HepG2 (cell line): ENCODE measurements around the gene GCNT2. TPM values are rescaled to one million over a fixed set of nuclear protein-coding genes. Genes with fewer than 3 reads are reported as not detected.

Experiments
- ARHGAP35 ChIP-seq: sonication (generic); formaldehyde crosslinking; IDR thresholded peaks from 2 replicates; pipeline ENCODE4 v1.9.0; 2022; ENCODE audit warnings: mild to moderate bottlenecking, inconsistent platforms, moderate library complexity, missing genetic modification reagents, borderline replicate concordance
- FOSL1 ChIP-seq: sonication (generic); formaldehyde crosslinking; IDR thresholded peaks from 2 replicates; pipeline ENCODE4 v1.9.0; 2021; ENCODE audit warnings: missing genetic modification reagents, borderline replicate concordance
- FOXK1 ChIP-seq: sonication (generic); formaldehyde crosslinking; IDR thresholded peaks from 2 replicates; pipeline ENCODE4 v1.4.0; 2020; ENCODE audit warnings: low read depth, missing genetic modification reagents, borderline replicate concordance
- GFI1 ChIP-seq: sonication (generic); formaldehyde crosslinking; IDR thresholded peaks from 2 replicates; pipeline ENCODE4 v1.5.0; 2020; ENCODE audit warnings: missing genetic modification reagents, mild to moderate bottlenecking, borderline replicate concordance
- MLLT10 ChIP-seq: sonication (generic); formaldehyde crosslinking; IDR thresholded peaks from 2 replicates; pipeline ENCODE4 v1.4.0; 2020; ENCODE audit warnings: missing genetic modification reagents
- RARG ChIP-seq: sonication (generic); formaldehyde crosslinking; IDR thresholded peaks from 2 replicates; pipeline ENCODE4 v1.4.0; 2020; ENCODE audit warnings: low read depth, mild to moderate bottlenecking, missing genetic modification reagents
- SETDB1 ChIP-seq: sonication (generic); formaldehyde crosslinking; IDR thresholded peaks from 2 replicates; pipeline ENCODE4 v1.5.1; 2020; ENCODE audit warnings: missing genetic modification reagents, mild to moderate bottlenecking, borderline replicate concordance
- TCF12 ChIP-seq, 2 experiments: fragments of 450-650 bp in 1 of 2; sonication (generic) in 1 of 2; formaldehyde crosslinking in 1 of 2; IDR thresholded peaks; 2 replicates each; pipeline versions ENCODE4 v1.6.1 to v1.8.0; 2017 to 2022; ENCODE audit warnings: antibody characterized with exemption in 1 of 2, mild to moderate bottlenecking in 1 of 2, missing genetic modification reagents in 1 of 2, moderate library complexity in 1 of 2
- YEATS2 ChIP-seq: sonication (generic); formaldehyde crosslinking; IDR thresholded peaks from 2 replicates; pipeline ENCODE4 v1.4.0; 2020; ENCODE audit warnings: missing genetic modification reagents, borderline replicate concordance
- ZMAT3 ChIP-seq: sonication (generic); formaldehyde crosslinking; conservative IDR thresholded peaks from 2 replicates; pipeline ENCODE4 v1.7.0; 2021; ENCODE audit warnings: missing genetic modification reagents
- ZNF101 ChIP-seq: sonication (generic); formaldehyde crosslinking; IDR thresholded peaks from 2 replicates; pipeline ENCODE4 v1.4.0; 2020; ENCODE audit warnings: mild to moderate bottlenecking, low read depth, missing genetic modification reagents, borderline replicate concordance
- ZNF224 ChIP-seq: sonication (generic); formaldehyde crosslinking; IDR thresholded peaks from 2 replicates; pipeline ENCODE4 v1.5.0; 2020; ENCODE audit warnings: mild to moderate bottlenecking, missing genetic modification reagents
- ZNF407 ChIP-seq: sonication (generic); formaldehyde crosslinking; IDR thresholded peaks from one replicate; pipeline ENCODE4 v1.5.1; 2020; ENCODE audit warnings: mild to moderate bottlenecking, missing genetic modification reagents; ENCODE audit errors: not compliant biosample characterization
- ZNF512 ChIP-seq: sonication (generic); formaldehyde crosslinking; IDR thresholded peaks from 2 replicates; pipeline ENCODE4 v1.4.0; 2020; ENCODE audit warnings: mild to moderate bottlenecking, missing genetic modification reagents
- ZNF562 ChIP-seq: sonication (generic); formaldehyde crosslinking; IDR thresholded peaks from 2 replicates; pipeline ENCODE4 v1.8.0; 2022; ENCODE audit warnings: missing genetic modification reagents, borderline replicate concordance
- ZNF607 ChIP-seq: sonication (generic); formaldehyde crosslinking; IDR thresholded peaks from 2 replicates; pipeline ENCODE4 v1.5.1; 2020; ENCODE audit warnings: missing genetic modification reagents, mild to moderate bottlenecking, borderline replicate concordance
- polyA plus RNA-seq, 8 experiments: library from polyadenylated mRNA; depleted of rRNA in 3 of 8; stranded (reverse) in 7 of 8; unstranded in 1 of 8; fragments of >200 nt; fragmentation: Illumina TruSeq in 4 of 8; extraction: Trizol in 4 of 8; gene quantifications; 2 replicates each; pipeline versions ENCODE4 v1.2.1 to v1.2.3, GENCODE V29; 2011 to 2016; ENCODE audit warnings: low read depth in 4 of 8, missing spikeins in 1 of 8, mixed read lengths in 1 of 8; ENCODE audit not compliant: insufficient read depth in 1 of 8
- total RNA-seq, 5 experiments: library from RNA; depleted of rRNA; stranded (reverse); fragments of >200 nt; fragmentation: Illumina TruSeq; extraction: Trizol; gene quantifications; 2 replicates each; pipeline ENCODE4 v1.2.3, GENCODE V29; 2016; ENCODE audit warnings: low read depth in 1 of 5
- TF ChIP-seq, protein P1 (sequence below): sonication (generic); formaldehyde crosslinking; IDR thresholded peaks from 2 replicates; pipeline ENCODE4 v1.4.0; 2020; ENCODE audit warnings: missing genetic modification reagents, borderline replicate concordance

GCNT2 gene
- total and polyA plus RNA-seq, 2 of the 13 experiments (the other 11 are each of a cell fraction or from before 2014, with no cell fraction given), result 11.8 to 31.9 TPM

DNA sequence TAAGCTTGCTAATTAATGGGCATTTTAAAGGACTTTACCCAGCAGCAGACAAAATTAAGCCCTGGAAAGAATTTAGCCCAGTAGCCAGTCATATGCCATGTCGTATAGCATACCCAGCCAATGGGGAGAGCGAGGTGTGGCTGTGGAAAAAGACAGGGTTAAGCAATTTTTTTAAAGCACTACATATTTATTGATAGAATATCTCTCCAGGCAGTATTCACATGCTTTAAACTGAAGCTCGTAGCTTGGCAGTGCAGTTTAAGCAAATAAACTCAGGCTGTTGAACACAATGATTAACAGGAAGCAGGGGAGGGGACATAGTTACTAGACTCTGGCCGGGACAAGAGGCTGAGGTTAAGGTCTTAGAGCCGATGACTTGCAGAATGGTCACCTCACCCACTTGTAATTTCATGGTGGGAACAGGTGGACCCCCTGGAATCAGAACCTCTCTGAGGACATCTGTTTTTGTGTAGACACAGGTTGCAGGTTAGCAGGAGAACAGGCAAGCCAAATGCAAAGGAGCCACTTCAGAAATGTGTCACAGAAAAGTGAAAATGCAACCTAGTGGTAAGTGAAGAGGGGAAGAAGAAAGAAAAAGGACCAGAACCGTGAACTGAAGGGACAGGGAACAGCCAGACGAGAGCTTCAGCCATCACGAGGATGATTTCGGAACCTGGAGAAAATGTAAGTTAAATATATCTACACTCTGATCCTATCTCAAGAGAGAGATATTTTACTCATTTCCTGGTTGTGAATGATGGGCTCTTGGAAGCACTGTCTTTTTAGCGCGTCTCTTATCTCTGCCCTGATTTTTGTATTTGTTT, 7.2 kb downstream of the GCNT2 start (continued):
- TF ChIP-seq ZNF407 (peak; percentile 54), ZNF512 (CRISPR knock-in tag) (no peak), GFI1 (no peak; the same call in 1 of the 2 replicates), FOSL1 (no peak), YEATS2 (CRISPR knock-in tag) (peak; percentile 77; the same call in 1 of the 2 replicates), SETDB1 (no peak), ARHGAP35 (CRISPR knock-in tag) (no peak), ZNF224 (CRISPR knock-in tag) (no peak), ZNF562 (CRISPR knock-in tag) (no peak), MLLT10 (CRISPR knock-in tag) (no peak), ZMAT3 (CRISPR knock-in tag) (peak; percentile 81), ZNF607 (CRISPR knock-in tag) (peak; percentile 36; the same call in 1 of the 2 replicates), RARG (no peak), TCF12 (IDR thresholded peaks at IDR 0.05) (no peak), TCF12 (CRISPR knock-in tag; IDR thresholded peaks at IDR 0.05) (0 out of 2 replicates have a peak, but pooled peaks have one; percentile 48), ZNF101 (CRISPR knock-in tag) (no peak), FOXK1 (CRISPR knock-in tag) (no peak)
- TF ChIP-seq, protein P1, sequence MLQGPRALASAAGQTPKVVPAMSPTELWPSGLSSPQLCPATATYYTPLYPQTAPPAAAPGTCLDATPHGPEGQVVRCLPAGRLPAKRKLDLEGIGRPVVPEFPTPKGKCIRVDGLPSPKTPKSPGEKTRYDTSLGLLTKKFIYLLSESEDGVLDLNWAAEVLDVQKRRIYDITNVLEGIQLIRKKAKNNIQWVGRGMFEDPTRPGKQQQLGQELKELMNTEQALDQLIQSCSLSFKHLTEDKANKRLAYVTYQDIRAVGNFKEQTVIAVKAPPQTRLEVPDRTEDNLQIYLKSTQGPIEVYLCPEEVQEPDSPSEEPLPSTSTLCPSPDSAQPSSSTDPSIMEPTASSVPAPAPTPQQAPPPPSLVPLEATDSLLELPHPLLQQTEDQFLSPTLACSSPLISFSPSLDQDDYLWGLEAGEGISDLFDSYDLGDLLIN (CRISPR knock-in tag), result no peak
